OCI-LY7 (cell line): ENCODE measurements around the gene BICD2. TPM values are rescaled to one million over a fixed set of nuclear protein-coding genes. Genes with fewer than 3 reads are reported as not detected.

Experiments
- BruUV-seq: library from RNA; stranded (reverse); fragments of 400-500 nt; replicated peaks from 2 replicates; lab custom pipeline; 2021; lab: Mats Ljungman, UMichigan
- CTCF ChIA-PET: fragments of 300-600 bp; sonication (Branson Sonifier 250); formaldehyde crosslinking; loops from one replicate; lab custom pipeline; 2022; ENCODE audit warnings: antibody characterized with exemption; ENCODE audit not compliant: unreplicated experiment; lab: Charles Lee
- POLR2A ChIA-PET: fragments of 300-600 bp; sonication (Branson Sonifier 250); formaldehyde crosslinking; loops from one replicate; lab custom pipeline; 2022; ENCODE audit warnings: antibody characterized with exemption; lab: Charles Lee
- DNase-seq: peaks from one replicate; pipeline ENCODE4 v3.0.0-alpha.2; 2015; ENCODE audit warnings: low spot score
- H2AFZ ChIP-seq: fragments of 200-600 bp; sonication (generic), shearing (Covaris generic); 2 replicates; pipeline ENCODE4 v1.6.1; 2014; ENCODE audit warnings: mild to moderate bottlenecking, antibody characterized with exemption, low read length, moderate library complexity
- H3K27ac ChIP-seq: fragments of 200-600 bp; sonication (generic); 2 replicates; pipeline ENCODE4 v1.5.1; 2014; ENCODE audit warnings: mixed run types, low read depth, mild to moderate bottlenecking, moderate library complexity, low read length, inconsistent platforms; ENCODE audit not compliant: poor library complexity, severe bottlenecking
- H3K36me3 ChIP-seq: fragments of 200-600 bp; sonication (generic); 2 replicates; pipeline ENCODE4 v1.6.1; 2014; ENCODE audit warnings: mild to moderate bottlenecking, antibody characterized with exemption, low read length, moderate library complexity, mixed read lengths; ENCODE audit not compliant: insufficient read depth
- H3K4me1 ChIP-seq: fragments of 200-600 bp; sonication (generic); 2 replicates; pipeline ENCODE4 v1.5.1; 2014; ENCODE audit warnings: mild to moderate bottlenecking, low read length; ENCODE audit not compliant: insufficient read depth, poor library complexity, severe bottlenecking
- H3K4me2 ChIP-seq: fragments of 200-600 bp; sonication (generic); 2 replicates; pipeline ENCODE4 v1.6.1; 2014; ENCODE audit warnings: mild to moderate bottlenecking, low read length
- H3K4me3 ChIP-seq: fragments of 200-600 bp; sonication (generic); 2 replicates; pipeline ENCODE4 v1.5.1; 2014; ENCODE audit warnings: mild to moderate bottlenecking, low read depth, low read length; ENCODE audit not compliant: poor library complexity, severe bottlenecking
- H3K79me2 ChIP-seq: fragments of 200-600 bp; sonication (generic); 2 replicates; pipeline ENCODE4 v1.6.1; 2016; ENCODE audit warnings: low read depth, mild to moderate bottlenecking, low read length, moderate library complexity, mixed read lengths; ENCODE audit not compliant: insufficient read depth
- H3K9me2 ChIP-seq: fragments of 200-600 bp; sonication (generic); 2 replicates; pipeline ENCODE4 v1.6.1; 2016; ENCODE audit warnings: mild to moderate bottlenecking, low read length, mixed read lengths; ENCODE audit not compliant: insufficient read depth
- H3K9me3 ChIP-seq: fragments of 200-600 bp; sonication (generic); 2 replicates; pipeline ENCODE4 v1.6.1; 2014; ENCODE audit warnings: mild to moderate bottlenecking, mixed run types, low read length, mixed read lengths
- H4K20me1 ChIP-seq: fragments of 200-600 bp; sonication (generic); 2 replicates; pipeline ENCODE4 v1.6.1; 2014; ENCODE audit warnings: mild to moderate bottlenecking, antibody characterized with exemption, low read length, moderate library complexity, mixed read lengths; ENCODE audit not compliant: insufficient read depth
- CTCF ChIP-seq: fragments of 200-600 bp; sonication (generic); conservative IDR thresholded peaks from 2 replicates; pipeline ENCODE4 v1.5.1; 2014; ENCODE audit warnings: mild to moderate bottlenecking, antibody characterized with exemption, low read length, moderate library complexity, mixed read lengths
- EZH2phosphoT487 ChIP-seq: fragments of 200-600 bp; sonication (generic); IDR thresholded peaks from 2 replicates; pipeline ENCODE4 v1.6.1; 2018; ENCODE audit warnings: low read depth, borderline replicate concordance, mild to moderate bottlenecking, mixed run types, antibody characterized with exemption, low read length, moderate library complexity, mixed read lengths
- intact Hi-C: fragments of 100-400 bp; cut with micrococcal nuclease; formaldehyde crosslinking; loops from one replicate; pipeline ENCODE4 v1.10.0; 2022; ENCODE audit not compliant: unreplicated experiment
- total RNA-seq, 2 experiments: library from RNA; depleted of rRNA in 1 of 2; stranded (reverse); fragments of >200 nt in 1 of 2; shearing (Covaris generic) in 1 of 2; gene quantifications; 2 replicates each; pipeline ENCODE4 v1.2.3, GENCODE V29; 2014 to 2022

Gene BICD2
- total RNA-seq, 2 experiments from 2014 or later, result 46.5 to 71.0 TPM

GRCh38 chr9:92760070-92760469 lies 4.6 kb downstream of the BICD2 start:
- BruUV-seq, result no TSS peak

GRCh38 chr9:92759446-92759845 lies 5.2 kb downstream of the BICD2 start:
- peaks cover 60% of the 10 kb centered on the region for H3K4me1 ChIP-seq
- H3K4me3 ChIP-seq, result no peak overlapping the region
- no peak for DNase-seq
- CTCF ChIA-PET, result interaction anchor here (1.2 kb wide), 1 partner anchor 45 kb away, joined by 4 read pairs; no protein-coding TSS in a partner anchor
- peak overlapping the region; percentile 100; the same call in 1 of the 2 replicates for H3K4me2 ChIP-seq
- H3K36me3 ChIP-seq, result peaks cover 9% of the 10 kb centered on the region
- H3K9me2 ChIP-seq, result no peaks in the 10 kb centered on the region
- peak overlapping the region; percentile 26 for H3K27ac ChIP-seq
- peaks cover 6% of the 10 kb centered on the region; the same call in 1 of the 2 replicates for H3K9me3 ChIP-seq
- POLR2A ChIA-PET, result interaction anchor here (1.5 to 2.0 kb wide), 2 partner anchors 27 to 31 kb away, joined by 3 to 4 read pairs; no protein-coding TSS in a partner anchor
- no TSS peak for BruUV-seq
- peaks cover 88% of the 10 kb centered on the region for H3K79me2 ChIP-seq
- no peak overlapping the region for H2AFZ ChIP-seq
- TF ChIP-seq CTCF (no peak), EZH2phosphoT487 (no peak)
- intact Hi-C loops, result no loop called here
- H4K20me1 ChIP-seq, result peaks cover 23% of the 10 kb centered on the region

More at GRCh38 chr9:92760070-92760469, 4.6 kb downstream of the BICD2 start:
- no peak overlapping the region for H3K4me3 ChIP-seq
- H4K20me1 ChIP-seq, result peaks cover 23% of the 10 kb centered on the region
- no peak for DNase-seq
- TF ChIP-seq CTCF, result no peak
- no peak for TF ChIP-seq EZH2phosphoT487
- peaks cover 6% of the 10 kb centered on the region; the same call in 1 of the 2 replicates for H3K9me3 ChIP-seq
- H3K4me2 ChIP-seq, result peak overlapping the region; percentile 100; the same call in 1 of the 2 replicates
- ChIA-PET POLR2A (interaction anchor here (2.0 kb wide), 1 partner anchor 31 kb away, joined by 4 read pairs; no protein-coding TSS in a partner anchor), CTCF (interaction anchor here (0.6 to 1.4 kb wide), 2 partner anchors 15 to 622 kb away, joined by 3 to 4 read pairs; no protein-coding TSS in a partner anchor)
- peaks cover 87% of the 10 kb centered on the region for H3K79me2 ChIP-seq
- H3K27ac ChIP-seq, result peak overlapping the region; percentile 26
- no peak overlapping the region for H2AFZ ChIP-seq
- intact Hi-C loops, result loop anchor here (10.0 kb wide), 1 partner anchor 305 kb away; no protein-coding TSS in a partner anchor
- H3K9me2 ChIP-seq, result no peaks in the 10 kb centered on the region
- H3K4me1 ChIP-seq, result peaks cover 60% of the 10 kb centered on the region
- H3K36me3 ChIP-seq, result peaks cover 7% of the 10 kb centered on the region

- Histone ChIP-seq H3K4me2 (peak overlapping the region; percentile 64), H3K36me3 (peaks cover 15% of the 10 kb centered on the region), H3K9me2 (no peaks in the 10 kb centered on the region), H4K20me1 (peaks cover 12% of the 10 kb centered on the region; the same call in 1 of the 2 replicates), H3K79me2 (peaks cover 87% of the 10 kb centered on the region), H2AFZ (no peak overlapping the region), H3K4me3 (peak overlapping the region; percentile 40), H3K9me3 (peaks cover 6% of the 10 kb centered on the region; the same call in 1 of the 2 replicates), H3K4me1 (peaks cover 56% of the 10 kb centered on the region), H3K27ac (peak overlapping the region; percentile 86)
- DNase-seq, result no peak
- POLR2A ChIA-PET, result interaction anchor here (0.6 to 1.7 kb wide), 5 partner anchors 12 to 1735 kb away, joined by 3 to 7 read pairs (median 3); no protein-coding TSS in a partner anchor
- no TSS peak for BruUV-seq
- intact Hi-C loops, result no loop called here
- CTCF ChIA-PET, result interaction anchor here (1.1 kb wide), 1 partner anchor 26 kb away, joined by 3 read pairs; no protein-coding TSS in a partner anchor
- TF ChIP-seq CTCF (no peak), EZH2phosphoT487 (no peak)
Measured at GRCh38 chr9:92756792-92757191, 7.8 kb downstream of the BICD2 start.
